ENCODE data around the gene GTF2IRD1.
"Not testable (repeated sequence)": the region's sequence is repeated elsewhere in the genome, so short reads cannot be mapped to it uniquely, and the experiment has no call there.

GRCh38 chr7:74430409-74430808 lies 23.3 kb upstream of the GTF2IRD1 start:
- TF ChIP-seq EZH2 (IDR thresholded peaks at IDR 0.05; ENCODE audit: borderline replicate concordance, low read length): not testable (repeated sequence)
- TF ChIP-seq, protein P1, sequence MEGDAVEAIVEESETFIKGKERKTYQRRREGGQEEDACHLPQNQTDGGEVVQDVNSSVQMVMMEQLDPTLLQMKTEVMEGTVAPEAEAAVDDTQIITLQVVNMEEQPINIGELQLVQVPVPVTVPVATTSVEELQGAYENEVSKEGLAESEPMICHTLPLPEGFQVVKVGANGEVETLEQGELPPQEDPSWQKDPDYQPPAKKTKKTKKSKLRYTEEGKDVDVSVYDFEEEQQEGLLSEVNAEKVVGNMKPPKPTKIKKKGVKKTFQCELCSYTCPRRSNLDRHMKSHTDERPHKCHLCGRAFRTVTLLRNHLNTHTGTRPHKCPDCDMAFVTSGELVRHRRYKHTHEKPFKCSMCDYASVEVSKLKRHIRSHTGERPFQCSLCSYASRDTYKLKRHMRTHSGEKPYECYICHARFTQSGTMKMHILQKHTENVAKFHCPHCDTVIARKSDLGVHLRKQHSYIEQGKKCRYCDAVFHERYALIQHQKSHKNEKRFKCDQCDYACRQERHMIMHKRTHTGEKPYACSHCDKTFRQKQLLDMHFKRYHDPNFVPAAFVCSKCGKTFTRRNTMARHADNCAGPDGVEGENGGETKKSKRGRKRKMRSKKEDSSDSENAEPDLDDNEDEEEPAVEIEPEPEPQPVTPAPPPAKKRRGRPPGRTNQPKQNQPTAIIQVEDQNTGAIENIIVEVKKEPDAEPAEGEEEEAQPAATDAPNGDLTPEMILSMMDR (IDR thresholded peaks at IDR 0.05; ENCODE audit: low read length): not testable (repeated sequence)
